Measurements from ENCODE around the gene MYH2.

MYH2 gene

GRCh38 chr17:10521949-10522348 lies 27.5 kb downstream of the MYH2 start:
- no peaks in the 10 kb centered on the region for H4K20me1 ChIP-seq (ENCODE audit: insufficient read depth, low read length, poor library complexity, severe bottlenecking)
- H3K4me2 ChIP-seq (ENCODE audit: low read depth, low read length, poor library complexity, severe bottlenecking): no peak overlapping the region
- no peaks in the 10 kb centered on the region for H3F3A ChIP-seq (ENCODE audit: low read depth)
- H2AFZ ChIP-seq (ENCODE audit: low read length): no peak overlapping the region
- H3K9me2 ChIP-seq (replicated peaks; ENCODE audit: low read depth, low read length): no peaks in the 10 kb centered on the region
- no peaks in the 10 kb centered on the region for H3K79me2 ChIP-seq (ENCODE audit: insufficient read depth, low read length)
- no peaks in the 10 kb centered on the region for H3K36me3 ChIP-seq (ENCODE audit: insufficient read depth, low read length)
- H3K9ac ChIP-seq (ENCODE audit: low read depth, low read length, poor library complexity, severe bottlenecking): no peak overlapping the region
- no peaks in the 10 kb centered on the region for H3K4me1 ChIP-seq (ENCODE audit: insufficient read depth, low read length, poor library complexity, severe bottlenecking)
- no peak for TF ChIP-seq CTCF (conservative IDR thresholded peaks at IDR 0.05; ENCODE audit: low read length)
- no peak for TF ChIP-seq EZH2phosphoT487 (IDR thresholded peaks at IDR 0.05; ENCODE audit: borderline replicate concordance)
- no peaks in the 10 kb centered on the region for H3K9me3 ChIP-seq (ENCODE audit: insufficient read depth, low read depth, low read length)
- H3K4me3 ChIP-seq (ENCODE audit: low read length, poor library complexity, severe bottlenecking): no peak overlapping the region
- H3K27me3 ChIP-seq (ENCODE audit: insufficient read depth, low read length, poor library complexity, severe bottlenecking): no peaks in the 10 kb centered on the region

GRCh38 chr17:10518271-10519037 lies 31.0 kb downstream of the MYH2 start, which contains the start of gene MYH1:
TSS of gene MYH1 (minus strand) at chr17:10518542. CDS start at chr17:10516642, 1,900 bp downstream.
- H3K79me2 ChIP-seq (ENCODE audit: insufficient read depth, low read length): no peaks in the 10 kb centered on the region
- H3K4me2 ChIP-seq (ENCODE audit: low read depth, low read length, poor library complexity, severe bottlenecking): no peak within 1 kb of the TSS
- no peak within 1 kb of the TSS for H3K4me3 ChIP-seq (ENCODE audit: low read length, poor library complexity, severe bottlenecking)
- no peaks in the 10 kb centered on the region for H4K20me1 ChIP-seq (ENCODE audit: insufficient read depth, low read length, poor library complexity, severe bottlenecking)
- no peaks in the 10 kb centered on the region for H3K4me1 ChIP-seq (ENCODE audit: insufficient read depth, low read length, poor library complexity, severe bottlenecking)
- no peak within 1 kb of the TSS for H3K9ac ChIP-seq (ENCODE audit: low read depth, low read length, poor library complexity, severe bottlenecking)
- H3K9me3 ChIP-seq (ENCODE audit: insufficient read depth, low read depth, low read length): no peaks in the 10 kb centered on the region
- H3K9me2 ChIP-seq (replicated peaks; ENCODE audit: low read depth, low read length): no peaks in the 10 kb centered on the region
- TF ChIP-seq CTCF (conservative IDR thresholded peaks at IDR 0.05; ENCODE audit: low read length) (no peak), EZH2phosphoT487 (IDR thresholded peaks at IDR 0.05; ENCODE audit: borderline replicate concordance) (no peak)
- H2AFZ ChIP-seq (ENCODE audit: low read length): no peak within 1 kb of the TSS
- no peaks in the 10 kb centered on the region for H3F3A ChIP-seq (ENCODE audit: low read depth)
- H3K36me3 ChIP-seq (ENCODE audit: insufficient read depth, low read length): no peaks in the 10 kb centered on the region
- no peaks in the 10 kb centered on the region for H3K27me3 ChIP-seq (ENCODE audit: insufficient read depth, low read length, poor library complexity, severe bottlenecking)

- no peaks in the 10 kb centered on the region for H3K79me2 ChIP-seq (ENCODE audit: insufficient read depth, low read length)
- H3K9ac ChIP-seq (ENCODE audit: low read depth, low read length, poor library complexity, severe bottlenecking): no peak overlapping the region
- H3K9me2 ChIP-seq (replicated peaks; ENCODE audit: low read depth, low read length): no peaks in the 10 kb centered on the region
- no peak for TF ChIP-seq EZH2phosphoT487 (IDR thresholded peaks at IDR 0.05; ENCODE audit: borderline replicate concordance)
- no peak for TF ChIP-seq CTCF (conservative IDR thresholded peaks at IDR 0.05; ENCODE audit: low read length)
- no peak overlapping the region for H3K4me2 ChIP-seq (ENCODE audit: low read depth, low read length, poor library complexity, severe bottlenecking)
- no peaks in the 10 kb centered on the region for H4K20me1 ChIP-seq (ENCODE audit: insufficient read depth, low read length, poor library complexity, severe bottlenecking)
- H3K4me3 ChIP-seq (ENCODE audit: low read length, poor library complexity, severe bottlenecking): no peak overlapping the region
- no peaks in the 10 kb centered on the region for H3K27me3 ChIP-seq (ENCODE audit: insufficient read depth, low read length, poor library complexity, severe bottlenecking)
- H3K9me3 ChIP-seq (ENCODE audit: insufficient read depth, low read depth, low read length): no peaks in the 10 kb centered on the region
- no peaks in the 10 kb centered on the region for H3K36me3 ChIP-seq (ENCODE audit: insufficient read depth, low read length)
- no peaks in the 10 kb centered on the region for H3F3A ChIP-seq (ENCODE audit: low read depth)
- H2AFZ ChIP-seq (ENCODE audit: low read length): no peak overlapping the region
- no peaks in the 10 kb centered on the region for H3K4me1 ChIP-seq (ENCODE audit: insufficient read depth, low read length, poor library complexity, severe bottlenecking)
These were observed 32.8 kb downstream of the MYH2 start for GRCh38 chr17:10516638-10517037.
